SH-SY5Y (cell line): ENCODE results near the gene ABCG4.
A peak's percentile ranks its signal among the peaks of the same experiment; 100 is the strongest.

Experiments used
- GATA2 ChIP-seq: IDR thresholded peaks from 2 replicates; pipeline ENCODE4 v1.6.1; 2011; ENCODE audit warnings: mild to moderate bottlenecking, low read depth, low read length
- GATA3 ChIP-seq: IDR thresholded peaks from 2 replicates; pipeline ENCODE4 v1.6.1; 2011; ENCODE audit warnings: low read depth, mild to moderate bottlenecking, low read length, moderate library complexity

ABCG4 gene

DNA sequence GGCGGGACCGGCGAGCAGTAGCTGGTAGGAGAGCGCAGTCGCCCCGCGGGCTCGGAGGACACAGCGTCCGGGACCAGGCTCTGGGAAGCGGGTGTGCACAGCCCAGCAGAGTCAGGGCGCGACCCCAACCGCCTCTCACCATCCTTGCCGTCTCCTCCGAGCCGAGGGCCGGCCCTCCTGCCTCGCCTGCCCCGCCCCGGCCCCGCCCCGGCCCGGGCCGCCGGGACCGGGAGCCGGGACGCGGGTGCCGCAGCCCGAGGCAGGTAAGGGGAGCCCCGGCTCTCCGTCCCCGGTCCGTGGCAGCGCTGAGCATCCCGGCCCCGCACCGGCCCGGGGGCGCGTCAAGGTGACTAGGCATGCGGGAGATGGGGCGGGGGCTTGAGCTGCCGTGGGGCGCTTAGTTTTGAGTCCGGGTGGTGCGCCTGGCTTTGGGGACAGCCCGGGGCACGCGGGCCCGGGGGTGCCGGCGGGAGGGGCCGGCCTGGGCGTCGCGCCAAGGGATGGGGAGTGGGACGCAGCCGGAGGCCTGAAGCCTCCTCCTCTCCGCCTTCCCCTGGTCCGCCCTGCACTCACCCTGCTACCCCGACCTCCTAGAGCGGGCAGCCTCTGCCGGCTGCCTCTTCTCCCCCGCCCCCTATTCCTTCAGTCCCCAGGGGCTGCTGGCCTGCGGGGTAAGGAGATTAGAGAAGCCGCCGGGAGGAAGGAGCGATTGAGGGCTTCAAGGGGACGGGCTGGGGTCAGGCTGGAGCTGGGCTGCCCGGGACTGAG is at the start of gene ABCG4:
TSS of gene ABCG4 (plus strand) at position 35 of the 768 bp plus-strand sequence. CDS start 914 bp downstream, outside the sequence.
- TF ChIP-seq GATA2 (no peak), GATA3 (no peak)

- no peak for TF ChIP-seq GATA2
- no peak for TF ChIP-seq GATA3
These were observed 49.1 kb upstream of the ABCG4 start for GRCh38 chr11:119099711-119100110.

GRCh38 chr11:119100246-119100970 is 48.4 kb upstream of the ABCG4 start:
- no peak for TF ChIP-seq GATA3
- no peak for TF ChIP-seq GATA2

GRCh38 chr11:119100994-119101758 is 47.7 kb upstream of the ABCG4 start:
- TF ChIP-seq GATA2 (no peak), GATA3 (no peak)

GRCh38 chr11:119101759-119102423 is 47.0 kb upstream of the ABCG4 start, which contains the start of gene DPAGT1:
Gene DPAGT1 (minus strand): TSS chr11:119101853. CDS start chr11:119101655, 198 bp downstream.
- TF ChIP-seq GATA3 (no peak), GATA2 (0 out of 2 replicates have a peak, but pooled peaks have one; percentile 10)

DNA sequence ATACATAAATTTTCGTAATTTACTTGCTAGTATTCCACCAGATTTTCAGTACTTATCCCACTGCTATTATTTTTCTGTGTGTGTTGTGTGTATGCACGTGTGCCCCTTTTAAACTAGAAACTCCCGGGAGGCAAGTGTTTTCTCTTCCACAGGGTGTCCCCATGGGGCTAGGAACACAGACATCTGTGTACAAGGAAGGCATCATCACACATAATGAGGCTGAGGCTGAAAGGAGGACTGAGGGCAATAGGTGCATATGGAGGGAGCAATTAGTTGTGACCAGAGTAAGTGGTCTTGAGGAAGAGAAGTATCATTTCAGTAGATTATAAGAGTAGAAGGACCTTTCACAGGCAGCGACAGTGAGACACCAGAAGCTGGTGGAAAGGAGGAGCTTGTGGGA is 45.1 kb upstream of the ABCG4 start:
- TF ChIP-seq GATA2 (no peak), GATA3 (no peak)

- TF ChIP-seq GATA2 = no peak
- TF ChIP-seq GATA3 = no peak
These were observed 42.0 kb upstream of the ABCG4 start, which contains the start of gene C2CD2L for GRCh38 chr11:119106564-119107537. Gene C2CD2L (plus strand): TSS chr11:119107344. CDS start chr11:119107742, 398 bp downstream.

- TF ChIP-seq GATA3 (no peak), GATA2 (no peak)
These were observed 41.2 kb upstream of the ABCG4 start for GRCh38 chr11:119107538-119108145.

DNA sequence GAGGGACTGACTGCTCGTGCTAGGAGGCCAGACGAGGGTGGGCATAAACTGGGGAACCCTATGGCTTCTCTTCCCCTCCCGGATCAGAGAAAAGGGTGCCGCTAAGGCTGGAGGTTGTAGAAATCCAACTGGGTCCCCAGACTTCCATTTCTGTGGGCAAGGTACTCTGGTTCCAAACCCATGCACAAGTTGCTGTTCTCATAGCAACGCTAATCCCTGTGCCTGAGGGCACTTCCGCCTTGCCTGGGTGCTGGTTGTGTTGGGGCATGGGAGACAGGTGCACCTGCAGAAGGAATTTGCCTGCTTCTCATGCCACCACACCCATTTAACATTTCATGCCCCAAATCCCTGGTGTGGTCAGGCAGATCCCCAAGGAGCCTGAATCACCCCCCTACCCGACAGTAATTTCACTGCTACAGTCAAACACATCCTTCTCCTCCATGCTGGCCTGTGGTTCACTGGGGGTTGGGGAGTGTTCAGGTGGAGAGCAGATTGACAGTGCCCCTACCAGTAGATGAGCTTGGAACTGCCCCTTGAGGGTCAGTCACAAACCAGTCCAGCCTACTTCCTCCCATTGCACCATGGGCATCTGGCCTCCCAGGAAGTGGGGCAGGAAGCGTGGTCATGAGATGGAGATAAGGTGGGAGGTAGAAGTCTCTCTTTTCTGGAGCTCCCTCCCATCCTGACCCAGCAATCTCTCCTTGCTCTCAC is 40.6 kb upstream of the ABCG4 start:
- TF ChIP-seq GATA3 = no peak
- no peak for TF ChIP-seq GATA2

- no peak for TF ChIP-seq GATA3
- TF ChIP-seq GATA2 = no peak
These were observed 40.0 kb upstream of the ABCG4 start for GRCh38 chr11:119108857-119109221.

DNA sequence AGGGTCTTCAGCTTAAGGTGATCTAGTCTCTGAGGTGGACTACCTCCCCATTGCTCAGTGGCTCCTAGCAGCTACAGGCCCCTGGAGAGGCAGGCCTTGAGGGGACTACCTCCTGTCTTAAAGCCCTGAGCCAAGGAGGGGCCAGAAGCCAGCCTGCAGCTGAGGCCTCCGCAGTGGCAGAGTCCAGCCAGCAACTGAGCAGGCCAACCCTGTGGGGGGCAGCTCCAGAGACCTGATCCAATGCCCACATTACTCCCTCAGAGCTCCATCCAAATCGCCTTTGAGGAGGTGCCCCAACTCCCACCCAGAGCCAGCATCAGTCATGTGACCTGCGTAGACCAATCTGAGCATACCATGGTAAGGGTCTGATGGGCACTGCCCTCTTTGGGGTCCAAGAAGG is 39.0 kb upstream of the ABCG4 start:
- TF ChIP-seq GATA2 (no peak), GATA3 (no peak)

DNA sequence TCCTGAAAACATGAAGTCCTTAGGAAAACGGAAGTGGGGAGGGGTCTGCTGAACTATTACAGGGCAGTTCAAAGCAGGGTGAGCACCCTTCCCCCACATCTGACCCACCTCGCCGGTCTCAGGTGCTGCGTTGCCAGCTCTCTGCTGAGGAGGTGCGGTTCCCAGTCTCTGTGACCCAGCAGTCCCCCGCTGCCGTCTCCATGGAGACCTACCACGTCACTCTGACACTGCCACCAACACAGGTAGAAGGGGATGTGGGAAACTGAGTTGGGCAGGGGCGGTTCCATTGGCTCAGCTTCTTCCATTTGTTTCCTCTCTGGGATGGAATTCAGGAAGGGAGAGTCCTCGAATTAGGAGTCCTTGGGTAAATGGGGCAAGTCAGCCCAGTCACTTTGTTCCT is 38.4 kb upstream of the ABCG4 start:
- TF ChIP-seq GATA3 = no peak
- no peak for TF ChIP-seq GATA2
